Nephron progenitor cell (in vitro differentiated cells): ENCODE measurements around the gene DOC2A.
A peak's percentile ranks its signal among the peaks of the same experiment; 100 is the strongest.

Source experiments
- DNase-seq: peaks from one replicate; pipeline ENCODE4 v3.0.0; 2021
- H3K27ac Mint-ChIP-seq: 2 replicates; pipeline ENCODE4 v1.8.0; 2021; ENCODE audit warnings: mild to moderate bottlenecking, moderate library complexity, mixed read lengths
- H3K27me3 Mint-ChIP-seq: 2 replicates; pipeline ENCODE4 v1.8.0; 2021; ENCODE audit warnings: mild to moderate bottlenecking, low read depth, mixed read lengths; ENCODE audit not compliant: poor library complexity
- H3K36me3 Mint-ChIP-seq: 2 replicates; pipeline ENCODE4 v1.8.0; 2021; ENCODE audit warnings: low read depth, mixed read lengths
- H3K4me1 Mint-ChIP-seq: 2 replicates; pipeline ENCODE4 v1.8.0; 2021; ENCODE audit warnings: mixed read lengths
- H3K4me3 Mint-ChIP-seq: 2 replicates; pipeline ENCODE4 v1.8.0; 2021; ENCODE audit warnings: mild to moderate bottlenecking, moderate library complexity, mixed read lengths
- H3K9me3 Mint-ChIP-seq: 2 replicates; pipeline ENCODE4 v1.8.0; 2021; ENCODE audit warnings: mild to moderate bottlenecking, moderate library complexity, mixed read lengths
- TF ChIP-seq, protein P1 (sequence below): fragments of 200-600 bp; sonication (generic); IDR thresholded peaks from 2 replicates; pipeline ENCODE4 v1.5.0; 2021; ENCODE audit warnings: antibody characterized with exemption

Gene DOC2A

DNA sequence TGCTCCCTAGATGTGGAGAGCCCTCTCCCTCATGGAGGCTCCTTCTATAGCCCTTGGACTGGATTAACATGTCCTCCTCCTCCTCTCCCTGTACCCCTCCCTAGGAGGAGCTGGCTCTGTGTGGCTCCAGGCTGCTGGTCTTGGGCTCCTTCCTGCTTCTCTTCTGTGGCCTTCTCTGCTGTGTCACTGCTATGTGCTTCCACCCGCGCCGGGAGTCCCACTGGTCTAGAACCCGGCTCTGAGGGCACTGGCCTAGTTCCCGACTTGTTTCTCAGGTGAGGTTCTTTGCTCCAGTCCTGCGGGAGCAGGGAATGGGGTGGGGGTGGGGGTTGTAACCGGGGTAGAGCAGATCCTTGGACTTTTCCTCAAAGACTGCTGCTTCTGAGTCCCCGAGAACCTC is 39.5 kb downstream of the DOC2A start:
- Mint-ChIP-seq H3K27ac (no peak overlapping the region), H3K9me3 (peaks cover 17% of the 10 kb centered on the region), H3K4me1 (peaks cover 17% of the 10 kb centered on the region), H3K4me3 (no peak overlapping the region), H3K36me3 (peaks cover 50% of the 10 kb centered on the region), H3K27me3 (peaks cover 8% of the 10 kb centered on the region)
- TF ChIP-seq, protein P1, sequence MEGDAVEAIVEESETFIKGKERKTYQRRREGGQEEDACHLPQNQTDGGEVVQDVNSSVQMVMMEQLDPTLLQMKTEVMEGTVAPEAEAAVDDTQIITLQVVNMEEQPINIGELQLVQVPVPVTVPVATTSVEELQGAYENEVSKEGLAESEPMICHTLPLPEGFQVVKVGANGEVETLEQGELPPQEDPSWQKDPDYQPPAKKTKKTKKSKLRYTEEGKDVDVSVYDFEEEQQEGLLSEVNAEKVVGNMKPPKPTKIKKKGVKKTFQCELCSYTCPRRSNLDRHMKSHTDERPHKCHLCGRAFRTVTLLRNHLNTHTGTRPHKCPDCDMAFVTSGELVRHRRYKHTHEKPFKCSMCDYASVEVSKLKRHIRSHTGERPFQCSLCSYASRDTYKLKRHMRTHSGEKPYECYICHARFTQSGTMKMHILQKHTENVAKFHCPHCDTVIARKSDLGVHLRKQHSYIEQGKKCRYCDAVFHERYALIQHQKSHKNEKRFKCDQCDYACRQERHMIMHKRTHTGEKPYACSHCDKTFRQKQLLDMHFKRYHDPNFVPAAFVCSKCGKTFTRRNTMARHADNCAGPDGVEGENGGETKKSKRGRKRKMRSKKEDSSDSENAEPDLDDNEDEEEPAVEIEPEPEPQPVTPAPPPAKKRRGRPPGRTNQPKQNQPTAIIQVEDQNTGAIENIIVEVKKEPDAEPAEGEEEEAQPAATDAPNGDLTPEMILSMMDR: no peak
- no peak for DNase-seq

DNA sequence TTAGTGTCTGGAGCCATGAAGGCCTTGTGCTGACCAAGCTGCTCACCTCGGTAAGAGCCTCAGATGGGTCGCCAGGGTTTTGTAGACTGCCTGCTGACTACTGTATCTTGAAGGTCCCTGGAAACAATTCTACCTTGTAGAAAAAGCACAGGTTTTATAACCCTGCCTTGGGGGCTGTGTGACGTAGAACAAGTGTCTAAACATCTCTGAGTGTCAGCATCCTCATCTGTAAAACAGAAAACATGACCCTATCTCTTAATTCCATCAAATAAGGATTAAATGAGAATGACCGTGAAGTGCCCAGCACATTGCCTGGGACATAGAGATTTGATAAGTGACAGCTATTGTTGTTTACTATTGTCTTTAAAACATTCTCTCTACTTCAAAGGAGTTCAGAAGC is 42.6 kb downstream of the DOC2A start:
- Mint-ChIP-seq H3K4me1 (peaks cover 2% of the 10 kb centered on the region), H3K27ac (no peak overlapping the region), H3K27me3 (peaks cover 8% of the 10 kb centered on the region), H3K9me3 (peaks cover 15% of the 10 kb centered on the region), H3K36me3 (peaks cover 62% of the 10 kb centered on the region), H3K4me3 (no peak overlapping the region)
- TF ChIP-seq, protein P1: no peak
- no peak for DNase-seq

DNA sequence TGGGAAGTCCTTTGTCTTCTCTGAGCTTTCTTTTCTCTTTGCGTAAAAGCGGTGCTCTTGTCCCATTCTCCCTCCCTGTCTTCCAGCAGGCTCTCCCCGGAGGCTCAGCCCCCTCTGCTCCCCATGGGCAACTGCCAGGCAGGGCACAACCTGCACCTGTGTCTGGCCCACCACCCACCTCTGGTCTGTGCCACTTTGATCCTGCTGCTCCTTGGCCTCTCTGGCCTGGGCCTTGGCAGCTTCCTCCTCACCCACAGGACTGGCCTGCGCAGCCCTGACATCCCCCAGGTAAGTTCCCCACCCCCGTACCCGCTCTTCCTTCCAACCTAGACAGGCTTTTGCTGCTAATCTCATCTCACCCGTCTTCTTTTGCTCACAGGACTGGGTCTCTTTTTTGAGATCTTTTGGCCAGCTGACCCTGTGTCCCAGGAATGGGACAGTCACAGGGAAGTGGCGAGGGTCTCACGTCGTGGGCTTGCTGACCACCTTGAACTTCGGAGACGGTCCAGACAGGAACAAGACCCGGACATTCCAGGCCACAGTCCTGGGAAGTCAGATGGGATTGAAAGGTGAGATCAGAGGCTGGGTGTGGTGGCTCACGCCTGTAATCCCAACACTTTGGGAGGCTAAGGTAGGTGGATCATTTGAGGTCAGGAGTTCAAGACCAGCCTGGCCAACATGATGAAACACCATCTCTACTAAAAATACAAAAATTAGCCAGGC is 47.6 kb downstream of the DOC2A start:
- TF ChIP-seq, protein P1: no peak
- Mint-ChIP-seq H3K27me3 (no peaks in the 10 kb centered on the region), H3K36me3 (peaks cover 20% of the 10 kb centered on the region), H3K4me3 (peak overlapping the region; percentile 90), H3K27ac (no peak overlapping the region), H3K4me1 (peaks cover 18% of the 10 kb centered on the region), H3K9me3 (no peaks in the 10 kb centered on the region)
- no peak for DNase-seq

DNA sequence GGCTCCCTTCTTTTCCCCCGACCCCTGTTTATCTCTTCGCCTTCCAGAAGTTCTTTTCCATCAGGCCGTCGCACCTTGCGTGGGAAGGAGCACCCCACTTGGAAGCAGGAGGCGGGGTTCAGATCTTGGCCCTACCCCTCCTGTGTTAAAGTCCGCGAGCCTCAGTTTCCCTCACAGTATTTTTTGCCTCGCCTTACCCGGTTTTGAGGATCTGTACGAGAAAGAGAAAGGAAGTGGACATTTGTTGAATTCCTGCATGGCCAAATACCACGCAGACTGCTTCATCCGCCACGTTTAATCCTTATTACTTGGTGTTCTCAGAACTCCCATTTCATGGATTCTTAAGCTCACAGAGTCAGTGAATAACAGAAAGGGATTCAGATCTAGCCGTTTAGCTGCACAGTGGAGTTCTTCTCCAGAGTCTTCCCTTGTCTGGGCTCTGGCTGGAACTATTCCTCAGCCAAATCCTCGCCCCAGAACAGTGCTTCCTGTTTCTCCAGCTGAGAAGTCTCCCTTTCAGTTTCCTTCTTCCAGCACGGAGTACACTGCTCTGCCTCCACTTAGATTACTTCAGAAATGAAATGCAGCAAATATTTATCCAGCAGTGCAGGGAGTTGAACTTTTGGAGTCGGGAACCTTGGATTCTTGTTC is 48.4 kb downstream of the DOC2A start:
- no peak overlapping the region for H3K27ac Mint-ChIP-seq
- H3K4me1 Mint-ChIP-seq: peaks cover 18% of the 10 kb centered on the region
- DNase-seq: no peak
- peak overlapping the region; percentile 90 for H3K4me3 Mint-ChIP-seq
- TF ChIP-seq, protein P1: no peak
- no peaks in the 10 kb centered on the region for H3K9me3 Mint-ChIP-seq
- no peaks in the 10 kb centered on the region for H3K27me3 Mint-ChIP-seq
- H3K36me3 Mint-ChIP-seq: peaks cover 17% of the 10 kb centered on the region

DNA sequence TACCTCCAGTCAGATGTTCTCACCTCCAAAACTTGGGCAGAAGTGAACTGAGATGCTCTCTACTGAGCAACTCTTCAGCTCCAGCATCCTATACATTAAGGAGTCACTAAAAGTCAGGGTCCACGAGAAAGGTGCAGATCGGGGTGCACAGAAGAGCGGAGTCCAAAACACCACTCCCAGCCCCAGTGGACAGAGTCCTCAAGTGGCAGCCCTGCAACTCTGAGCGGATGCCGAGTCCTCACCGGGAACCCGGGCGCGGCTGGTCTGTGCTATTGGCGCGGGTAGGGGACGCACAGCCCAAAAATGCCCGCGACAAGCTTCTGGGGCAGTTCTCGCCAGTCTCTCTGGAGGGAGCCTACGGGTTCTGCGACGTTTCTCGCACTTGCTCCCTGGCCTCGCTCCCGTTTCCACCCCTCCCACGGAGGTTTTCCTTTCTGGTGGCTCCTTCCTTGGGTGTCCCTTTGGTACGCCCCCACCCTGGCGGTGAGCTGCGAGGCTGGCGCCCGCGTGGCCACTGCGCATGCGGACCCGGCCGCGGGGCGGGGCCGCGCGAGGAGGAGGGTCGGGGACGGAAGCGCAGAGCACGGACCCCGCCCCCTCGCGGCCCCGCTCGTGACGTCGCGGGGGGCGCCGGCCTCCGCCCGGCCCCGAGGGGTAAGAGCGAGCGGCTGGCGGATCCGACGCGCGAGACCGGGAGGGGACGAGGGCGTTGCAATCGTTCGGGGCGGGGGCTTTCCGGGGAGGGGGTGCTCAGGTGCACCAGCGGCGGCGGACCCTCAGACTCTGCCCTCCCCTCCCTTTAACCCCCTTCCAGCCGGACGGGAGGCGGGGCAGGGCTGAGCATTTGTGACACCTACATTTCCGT is 49.1 kb downstream of the DOC2A start, which contains the start of gene TMEM219:
Gene TMEM219 (plus strand): TSS at position 601 of the 865 bp plus-strand sequence. CDS start 1,065 bp downstream, outside the sequence.
- no peaks in the 10 kb centered on the region for H3K27me3 Mint-ChIP-seq

More for the DNA sequence above, 49.1 kb downstream of the DOC2A start, which contains the start of gene TMEM219:
- TF ChIP-seq, protein P1: peak; percentile 18
- peak within 1 kb of the TSS; percentile 53 for H3K27ac Mint-ChIP-seq
- peaks cover 17% of the 10 kb centered on the region for H3K36me3 Mint-ChIP-seq
- peaks cover 18% of the 10 kb centered on the region for H3K4me1 Mint-ChIP-seq
- H3K9me3 Mint-ChIP-seq: no peaks in the 10 kb centered on the region
- peak; percentile 93 for DNase-seq
- H3K4me3 Mint-ChIP-seq: peak within 1 kb of the TSS; percentile 90
